ENCODE measurements around the gene ZNF3.
A peak's percentile ranks its signal among the peaks of the same experiment; 100 is the strongest.

GRCh38 chr7:100049441-100050291, 31.9 kb downstream of the ZNF3 start, which contains the start of gene ZSCAN21:
- TF ChIP-seq PATZ1 (CRISPR knock-in tag; IDR thresholded peaks at IDR 0.05; ENCODE audit: borderline replicate concordance) (peak; percentile 19; the same call in 1 of the 2 replicates), ZC3H10 (CRISPR knock-in tag; IDR thresholded peaks at IDR 0.05) (no peak), RARB (CRISPR knock-in tag; IDR thresholded peaks at IDR 0.05) (no peak), ZNF565 (CRISPR knock-in tag; conservative IDR thresholded peaks at IDR 0.05; ENCODE audit: low read depth) (peak; percentile 75; the same call in 1 of the 2 replicates), ESRRG (CRISPR knock-in tag; IDR thresholded peaks at IDR 0.05) (no peak), SNAI2 (CRISPR knock-in tag; IDR thresholded peaks at IDR 0.05) (no peak), TOX (CRISPR knock-in tag; IDR thresholded peaks at IDR 0.05; ENCODE audit: borderline replicate concordance) (no peak), GLIS3 (CRISPR knock-in tag; IDR thresholded peaks at IDR 0.05) (peak; percentile 94), TCF4 (CRISPR knock-in tag; IDR thresholded peaks at IDR 0.05; ENCODE audit: borderline replicate concordance) (peak; percentile 51; the same call in 1 of the 2 replicates), PPARA (CRISPR knock-in tag; IDR thresholded peaks at IDR 0.05; ENCODE audit: borderline replicate concordance) (no peak)
- TF ChIP-seq, protein P1, sequence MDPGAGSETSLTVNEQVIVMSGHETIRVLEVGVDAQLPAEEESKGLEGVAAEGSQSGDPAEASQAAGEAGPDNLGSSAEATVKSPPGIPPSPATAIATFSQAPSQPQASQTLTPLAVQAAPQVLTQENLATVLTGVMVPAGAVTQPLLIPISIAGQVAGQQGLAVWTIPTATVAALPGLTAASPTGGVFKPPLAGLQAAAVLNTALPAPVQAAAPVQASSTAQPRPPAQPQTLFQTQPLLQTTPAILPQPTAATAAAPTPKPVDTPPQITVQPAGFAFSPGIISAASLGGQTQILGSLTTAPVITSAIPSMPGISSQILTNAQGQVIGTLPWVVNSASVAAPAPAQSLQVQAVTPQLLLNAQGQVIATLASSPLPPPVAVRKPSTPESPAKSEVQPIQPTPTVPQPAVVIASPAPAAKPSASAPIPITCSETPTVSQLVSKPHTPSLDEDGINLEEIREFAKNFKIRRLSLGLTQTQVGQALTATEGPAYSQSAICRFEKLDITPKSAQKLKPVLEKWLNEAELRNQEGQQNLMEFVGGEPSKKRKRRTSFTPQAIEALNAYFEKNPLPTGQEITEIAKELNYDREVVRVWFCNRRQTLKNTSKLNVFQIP (CRISPR knock-in tag; IDR thresholded peaks at IDR 0.05; ENCODE audit: borderline replicate concordance, low read depth) = no peak
- TF ChIP-seq, protein P2, sequence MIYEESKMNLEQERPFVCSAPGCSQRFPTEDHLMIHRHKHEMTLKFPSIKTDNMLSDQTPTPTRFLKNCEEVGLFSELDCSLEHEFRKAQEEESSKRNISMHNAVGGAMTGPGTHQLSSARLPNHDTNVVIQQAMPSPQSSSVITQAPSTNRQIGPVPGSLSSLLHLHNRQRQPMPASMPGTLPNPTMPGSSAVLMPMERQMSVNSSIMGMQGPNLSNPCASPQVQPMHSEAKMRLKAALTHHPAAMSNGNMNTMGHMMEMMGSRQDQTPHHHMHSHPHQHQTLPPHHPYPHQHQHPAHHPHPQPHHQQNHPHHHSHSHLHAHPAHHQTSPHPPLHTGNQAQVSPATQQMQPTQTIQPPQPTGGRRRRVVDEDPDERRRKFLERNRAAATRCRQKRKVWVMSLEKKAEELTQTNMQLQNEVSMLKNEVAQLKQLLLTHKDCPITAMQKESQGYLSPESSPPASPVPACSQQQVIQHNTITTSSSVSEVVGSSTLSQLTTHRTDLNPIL (CRISPR knock-in tag; IDR thresholded peaks at IDR 0.05; ENCODE audit: low read depth) = no peak
- TF ChIP-seq, protein P3, sequence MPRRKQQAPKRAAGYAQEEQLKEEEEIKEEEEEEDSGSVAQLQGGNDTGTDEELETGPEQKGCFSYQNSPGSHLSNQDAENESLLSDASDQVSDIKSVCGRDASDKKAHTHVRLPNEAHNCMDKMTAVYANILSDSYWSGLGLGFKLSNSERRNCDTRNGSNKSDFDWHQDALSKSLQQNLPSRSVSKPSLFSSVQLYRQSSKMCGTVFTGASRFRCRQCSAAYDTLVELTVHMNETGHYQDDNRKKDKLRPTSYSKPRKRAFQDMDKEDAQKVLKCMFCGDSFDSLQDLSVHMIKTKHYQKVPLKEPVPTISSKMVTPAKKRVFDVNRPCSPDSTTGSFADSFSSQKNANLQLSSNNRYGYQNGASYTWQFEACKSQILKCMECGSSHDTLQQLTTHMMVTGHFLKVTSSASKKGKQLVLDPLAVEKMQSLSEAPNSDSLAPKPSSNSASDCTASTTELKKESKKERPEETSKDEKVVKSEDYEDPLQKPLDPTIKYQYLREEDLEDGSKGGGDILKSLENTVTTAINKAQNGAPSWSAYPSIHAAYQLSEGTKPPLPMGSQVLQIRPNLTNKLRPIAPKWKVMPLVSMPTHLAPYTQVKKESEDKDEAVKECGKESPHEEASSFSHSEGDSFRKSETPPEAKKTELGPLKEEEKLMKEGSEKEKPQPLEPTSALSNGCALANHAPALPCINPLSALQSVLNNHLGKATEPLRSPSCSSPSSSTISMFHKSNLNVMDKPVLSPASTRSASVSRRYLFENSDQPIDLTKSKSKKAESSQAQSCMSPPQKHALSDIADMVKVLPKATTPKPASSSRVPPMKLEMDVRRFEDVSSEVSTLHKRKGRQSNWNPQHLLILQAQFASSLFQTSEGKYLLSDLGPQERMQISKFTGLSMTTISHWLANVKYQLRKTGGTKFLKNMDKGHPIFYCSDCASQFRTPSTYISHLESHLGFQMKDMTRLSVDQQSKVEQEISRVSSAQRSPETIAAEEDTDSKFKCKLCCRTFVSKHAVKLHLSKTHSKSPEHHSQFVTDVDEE (CRISPR knock-in tag; IDR thresholded peaks at IDR 0.05) = peak; percentile 81; the same call in 1 of the 2 replicates

Measured in SK-N-SH treated with all-trans-retinoic acid at 6 μM for 48 hours (cell line).